ENCODE data around the gene PMEPA1.

Gene PMEPA1

DNA sequence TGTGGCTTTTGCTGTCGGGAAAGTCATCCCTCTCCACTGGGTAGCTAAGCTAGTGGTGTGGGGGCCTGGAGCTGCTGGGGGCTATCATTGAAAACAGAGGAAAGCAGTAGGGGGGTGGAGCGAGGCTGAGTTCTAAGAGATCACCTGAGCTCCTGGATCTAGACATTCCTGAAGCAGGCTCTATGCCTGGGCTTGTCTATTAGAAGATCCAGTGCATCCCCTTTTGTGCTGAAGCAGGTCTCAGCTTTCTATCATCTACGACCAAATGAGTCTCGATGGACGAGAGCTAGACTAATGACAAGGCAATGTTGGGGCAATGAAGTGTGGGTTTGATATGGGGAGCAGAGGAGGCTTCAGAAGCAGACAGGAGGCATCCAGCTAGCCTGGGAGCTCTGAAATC, 108.1 kb downstream of the PMEPA1 start:
- no peak for DNase-seq

DNA sequence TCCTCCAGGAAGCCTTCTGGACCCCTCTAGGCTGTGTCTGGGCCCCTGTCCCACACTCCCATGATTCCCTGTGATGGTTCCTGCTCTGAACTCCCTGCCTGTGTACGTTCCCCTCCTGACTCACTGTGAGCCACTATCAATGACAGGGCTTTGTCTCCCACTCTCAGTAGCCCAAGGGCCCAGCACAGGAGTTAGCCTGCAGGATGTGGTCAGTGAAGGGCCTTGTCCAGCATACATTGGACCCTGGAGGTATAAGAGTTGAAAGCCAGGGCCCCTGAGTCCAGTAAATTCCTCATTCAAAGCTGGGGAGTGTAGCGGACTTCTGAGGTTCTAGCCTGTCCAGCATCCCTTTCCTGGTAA, 108.6 kb downstream of the PMEPA1 start:
- no peak for DNase-seq

GRCh38 chr20:57600320-57601210, 109.2 kb downstream of the PMEPA1 start:
- DNase-seq = no peak

DNA sequence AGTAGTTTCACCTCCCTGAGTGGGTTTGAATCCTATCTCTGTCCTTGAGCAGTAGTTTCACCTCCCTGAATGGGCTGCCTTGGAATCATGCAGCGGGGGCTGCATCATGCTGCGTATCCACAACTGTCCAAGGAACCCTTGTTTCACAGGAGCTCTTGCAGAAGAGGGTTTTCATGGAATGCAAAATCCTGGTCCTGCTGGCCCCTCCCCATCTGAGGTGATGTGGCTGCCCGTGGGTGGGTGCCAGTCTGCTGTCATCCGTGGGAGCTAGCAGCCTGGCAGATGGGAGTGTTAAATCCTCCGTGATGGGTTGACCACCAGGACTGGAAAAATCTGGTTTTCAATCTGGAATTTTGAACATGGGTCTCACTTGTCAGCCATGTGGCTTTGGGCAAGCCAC, 111.3 kb downstream of the PMEPA1 start:
- no peak for DNase-seq
